ENCODE data around the gene TP53BP2.

GRCh38 chr1:223887747-223888418 is 42.1 kb upstream of the TP53BP2 start:
- TF ChIP-seq POLR2A (IDR thresholded peaks at IDR 0.05) = no peak
- TF ChIP-seq, protein P1, sequence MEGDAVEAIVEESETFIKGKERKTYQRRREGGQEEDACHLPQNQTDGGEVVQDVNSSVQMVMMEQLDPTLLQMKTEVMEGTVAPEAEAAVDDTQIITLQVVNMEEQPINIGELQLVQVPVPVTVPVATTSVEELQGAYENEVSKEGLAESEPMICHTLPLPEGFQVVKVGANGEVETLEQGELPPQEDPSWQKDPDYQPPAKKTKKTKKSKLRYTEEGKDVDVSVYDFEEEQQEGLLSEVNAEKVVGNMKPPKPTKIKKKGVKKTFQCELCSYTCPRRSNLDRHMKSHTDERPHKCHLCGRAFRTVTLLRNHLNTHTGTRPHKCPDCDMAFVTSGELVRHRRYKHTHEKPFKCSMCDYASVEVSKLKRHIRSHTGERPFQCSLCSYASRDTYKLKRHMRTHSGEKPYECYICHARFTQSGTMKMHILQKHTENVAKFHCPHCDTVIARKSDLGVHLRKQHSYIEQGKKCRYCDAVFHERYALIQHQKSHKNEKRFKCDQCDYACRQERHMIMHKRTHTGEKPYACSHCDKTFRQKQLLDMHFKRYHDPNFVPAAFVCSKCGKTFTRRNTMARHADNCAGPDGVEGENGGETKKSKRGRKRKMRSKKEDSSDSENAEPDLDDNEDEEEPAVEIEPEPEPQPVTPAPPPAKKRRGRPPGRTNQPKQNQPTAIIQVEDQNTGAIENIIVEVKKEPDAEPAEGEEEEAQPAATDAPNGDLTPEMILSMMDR (IDR thresholded peaks at IDR 0.05) = no peak
- peak; percentile 48 to 69 for TF ChIP-seq POLR2AphosphoS5 (IDR thresholded peaks at IDR 0.05)
